Measurements from ENCODE around the gene ASAP2.
"Not testable (repeated sequence)": the region's sequence is repeated elsewhere in the genome, so short reads cannot be mapped to it uniquely, and the experiment has no call there.

Gene ASAP2

GRCh38 chr2:9212010-9212635 lies 5.5 kb downstream of the ASAP2 start:
- no peak for DNase-seq (ENCODE audit: low read depth)

DNA sequence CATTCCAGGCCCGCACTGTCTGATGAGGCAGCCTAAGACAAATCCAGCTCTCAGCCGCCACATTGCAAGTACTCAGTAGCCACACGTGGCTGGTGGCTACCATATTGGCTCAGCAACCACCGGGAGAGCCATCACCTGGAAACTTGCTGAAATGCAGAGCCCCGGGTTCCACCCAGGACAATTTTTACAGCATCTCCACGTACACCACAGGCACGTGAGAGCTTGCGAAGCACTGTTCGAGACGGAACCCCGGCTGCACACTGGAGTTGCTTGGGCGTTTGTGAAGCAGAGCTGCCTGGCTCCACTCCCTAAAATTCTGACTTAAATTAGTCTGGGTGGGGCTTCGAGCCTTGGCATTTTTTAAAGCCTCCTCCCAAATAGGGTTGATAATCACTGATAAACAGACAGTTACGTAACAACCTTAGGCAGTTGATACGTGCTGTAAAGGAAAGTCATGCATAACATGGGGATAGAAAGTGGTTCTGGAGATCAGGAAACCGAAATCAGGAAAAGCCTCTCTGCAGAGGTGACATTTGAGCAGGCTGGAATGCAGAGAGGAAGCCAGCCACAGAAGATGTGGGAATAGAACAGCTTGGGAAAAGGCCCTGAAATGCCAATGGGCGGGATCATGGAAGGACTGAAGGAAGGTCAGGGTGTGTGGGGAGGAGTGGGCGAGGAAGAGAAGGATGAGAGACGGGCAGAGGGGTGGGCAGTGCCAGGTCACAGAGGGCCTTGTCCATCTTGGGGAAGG lies 6.2 kb downstream of the ASAP2 start:
- no peak for DNase-seq (ENCODE audit: low read depth)

DNA sequence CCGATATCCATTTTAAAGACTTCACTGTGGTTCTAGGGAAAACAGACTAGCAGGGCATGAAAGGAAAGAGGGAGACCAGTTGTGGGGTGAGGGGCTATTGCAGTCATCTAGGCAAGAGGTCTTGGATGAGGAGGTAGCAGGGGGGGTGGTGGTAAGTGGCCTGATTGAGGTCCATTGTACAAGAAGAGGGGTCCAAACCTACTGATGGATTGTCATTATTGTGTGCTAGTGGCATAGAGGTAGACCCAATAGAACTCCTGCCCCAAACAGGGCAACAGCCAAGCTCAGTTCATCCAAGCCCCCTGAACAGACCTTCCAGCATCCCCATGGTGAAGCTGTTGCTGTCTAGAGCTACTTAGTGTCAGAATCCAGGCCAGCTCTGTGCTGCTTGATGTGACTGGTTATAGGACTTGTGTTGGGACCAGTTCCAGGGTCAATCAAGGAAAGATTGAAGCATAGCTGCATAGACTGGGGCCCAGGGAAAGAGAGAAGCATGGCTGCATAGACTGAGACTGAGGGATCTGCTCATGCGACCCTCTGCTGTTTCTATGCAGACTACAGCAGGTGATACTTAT lies 7.0 kb downstream of the ASAP2 start:
- DNase-seq (ENCODE audit: low read depth), result no peak

DNA sequence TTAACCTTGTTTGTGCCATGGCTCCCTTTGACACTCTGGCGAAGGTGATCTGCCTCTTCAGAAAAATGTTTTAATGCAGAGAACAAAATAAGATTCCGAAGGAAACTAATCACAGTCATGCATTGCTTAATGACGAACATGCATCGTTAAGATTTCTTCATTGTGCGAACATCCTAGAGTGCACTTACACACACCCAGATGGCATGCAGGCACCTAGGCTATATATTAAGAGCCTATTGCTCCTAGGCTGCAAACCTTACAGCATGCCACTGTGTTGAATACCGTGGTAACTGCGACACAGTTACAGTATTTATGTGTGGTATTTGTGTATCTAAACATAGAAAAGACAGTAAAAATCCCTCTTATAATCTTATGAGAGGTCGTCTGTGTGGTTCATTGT lies 8.3 kb downstream of the ASAP2 start:
- DNase-seq (ENCODE audit: low read depth), result no peak

DNA sequence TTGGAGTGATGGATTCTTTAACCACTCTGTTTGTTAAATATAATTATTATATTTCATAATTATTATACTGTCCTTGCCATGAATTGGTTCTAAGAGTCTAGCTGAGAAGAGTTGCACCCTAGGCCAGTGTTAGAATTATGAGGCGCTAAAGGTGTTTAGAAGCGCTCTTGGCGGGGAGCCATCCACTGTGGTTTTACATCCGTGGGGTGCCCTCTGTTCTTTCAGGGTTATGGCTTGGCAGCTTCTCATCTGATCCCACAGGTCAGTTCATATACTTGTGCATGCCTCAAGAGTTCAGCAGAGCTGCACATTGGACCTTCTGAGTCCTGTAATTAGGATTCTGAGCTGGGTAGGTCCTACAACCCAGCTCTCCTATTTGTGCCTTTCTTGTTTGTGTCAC lies 9.1 kb downstream of the ASAP2 start:
- no peak for DNase-seq (ENCODE audit: low read depth)

GRCh38 chr2:9216143-9216542 lies 9.5 kb downstream of the ASAP2 start:
- DNase-seq (ENCODE audit: low read depth), result not testable (repeated sequence)

DNA sequence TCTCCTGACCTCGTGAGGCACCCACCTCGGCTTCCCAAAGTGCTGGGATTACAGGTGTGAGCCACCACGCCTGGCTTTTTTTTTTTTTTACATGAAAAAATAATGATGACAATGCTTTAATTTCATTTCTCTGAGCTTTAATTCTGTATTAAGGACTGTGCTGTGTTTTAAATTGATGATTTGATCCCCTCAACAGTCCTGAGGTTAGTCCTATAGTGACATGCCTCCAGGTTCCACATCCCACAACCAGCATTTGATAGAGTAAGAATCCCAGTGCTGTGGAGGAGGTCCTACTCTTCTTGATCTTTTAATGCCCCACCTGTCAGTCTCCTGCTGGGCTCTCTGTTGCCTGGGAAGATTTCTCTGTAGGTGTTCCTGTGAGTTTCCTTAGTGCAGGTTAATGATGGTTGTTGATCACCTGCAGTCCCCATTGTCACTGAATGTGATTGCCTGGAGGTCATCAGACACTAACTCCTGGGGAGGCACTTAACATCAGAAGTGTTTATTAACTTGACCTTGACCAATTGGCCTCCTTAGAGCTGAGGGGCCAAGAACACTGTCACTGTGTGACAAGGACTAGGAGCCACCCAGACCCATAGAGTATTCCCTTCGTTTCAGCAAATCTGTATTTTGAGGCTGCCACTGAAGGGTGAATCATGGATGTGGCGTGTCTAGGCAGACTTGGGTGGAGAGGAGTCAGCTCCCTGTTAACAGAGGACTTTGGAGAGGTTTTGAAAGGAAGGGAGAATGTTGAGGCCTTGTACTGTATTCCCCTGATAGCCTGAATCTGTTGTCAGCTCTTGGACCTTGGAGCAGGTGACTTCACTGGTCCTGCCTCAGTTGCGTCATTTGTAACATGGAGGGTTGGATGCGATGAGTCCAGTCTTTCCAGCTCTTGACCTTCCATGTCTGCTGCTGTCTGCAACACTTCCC lies 11.5 kb downstream of the ASAP2 start:
- no peak for DNase-seq (ENCODE audit: low read depth)

DNA sequence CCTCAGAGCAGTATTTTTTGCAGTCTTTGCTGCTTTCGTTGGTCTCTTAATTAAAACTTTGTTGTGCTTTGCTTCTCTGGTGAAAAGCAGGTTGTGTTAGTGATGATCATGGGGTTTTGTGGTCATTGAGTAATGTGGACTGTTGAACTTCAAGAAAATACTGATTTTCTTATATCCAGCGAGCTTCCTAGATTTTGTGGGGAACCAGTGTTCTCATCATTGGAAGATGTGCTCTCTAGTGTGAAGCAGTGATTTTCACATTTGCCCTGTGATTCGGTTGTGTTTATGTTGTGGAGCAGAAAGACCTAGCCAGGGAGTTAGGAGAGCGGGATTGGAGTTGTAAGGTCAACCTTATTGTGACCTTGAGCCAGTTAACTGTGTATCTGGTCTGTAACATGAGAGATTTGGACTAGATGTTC lies 12.4 kb downstream of the ASAP2 start:
- no peak for DNase-seq (ENCODE audit: low read depth)

GRCh38 chr2:9220201-9220600 lies 13.6 kb downstream of the ASAP2 start:
- no peak for DNase-seq (ENCODE audit: low read depth)

- no peak for DNase-seq (ENCODE audit: low read depth)
Observed at GRCh38 chr2:9221223-9221622, 14.6 kb downstream of the ASAP2 start.

DNA sequence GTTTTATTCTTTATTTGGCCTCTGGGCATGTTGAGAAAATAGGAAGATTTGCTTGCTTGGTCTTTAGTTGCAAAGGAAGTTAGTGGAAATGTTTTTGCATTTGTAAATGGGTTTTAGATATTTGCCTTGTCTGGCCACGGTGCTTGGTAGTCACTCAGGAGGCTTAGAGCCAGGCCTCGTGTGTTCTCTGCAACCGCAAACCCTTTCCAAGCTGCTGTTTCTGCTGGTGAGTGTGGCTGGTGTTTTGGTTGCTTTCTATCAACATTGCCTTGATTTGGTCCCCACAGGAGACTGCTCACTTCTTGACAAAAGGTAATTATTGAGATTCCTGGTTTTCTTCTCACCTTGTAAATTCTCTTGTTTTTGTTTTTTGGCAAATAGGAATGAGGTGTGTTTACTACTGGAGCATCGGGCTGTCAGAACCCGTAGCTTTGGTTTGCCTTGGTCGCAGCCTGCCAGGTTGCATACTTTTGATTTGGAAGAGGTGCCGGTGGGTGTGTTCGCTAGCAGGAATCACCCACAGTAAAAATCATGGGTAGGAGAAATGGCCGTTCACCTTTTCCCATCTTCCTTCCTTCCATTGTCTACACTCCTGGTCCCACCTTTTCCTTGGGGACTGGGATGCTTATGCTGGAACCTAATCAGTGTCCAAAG lies 15.8 kb downstream of the ASAP2 start:
- DNase-seq (ENCODE audit: low read depth), result peak; percentile 51

DNA sequence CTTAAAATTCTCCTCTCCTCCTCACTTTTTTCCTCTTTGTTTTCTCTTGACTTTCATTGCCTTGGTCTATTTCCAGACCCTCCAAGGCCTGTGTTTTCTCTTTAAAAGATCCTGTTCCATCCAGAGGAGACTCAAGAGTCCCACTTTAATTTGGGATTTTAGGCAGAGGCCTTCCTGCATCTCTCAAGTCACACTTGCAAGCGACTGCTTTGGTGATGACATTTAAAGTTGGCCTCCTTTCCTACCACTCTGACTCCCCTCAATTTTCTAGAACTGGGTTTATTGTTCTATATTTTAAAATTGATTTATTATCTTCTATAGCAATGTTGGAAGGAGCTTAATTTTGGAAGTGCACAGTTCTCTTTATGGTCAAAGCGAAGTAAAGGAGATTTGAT lies 16.3 kb downstream of the ASAP2 start:
- no peak for DNase-seq (ENCODE audit: low read depth)

DNA sequence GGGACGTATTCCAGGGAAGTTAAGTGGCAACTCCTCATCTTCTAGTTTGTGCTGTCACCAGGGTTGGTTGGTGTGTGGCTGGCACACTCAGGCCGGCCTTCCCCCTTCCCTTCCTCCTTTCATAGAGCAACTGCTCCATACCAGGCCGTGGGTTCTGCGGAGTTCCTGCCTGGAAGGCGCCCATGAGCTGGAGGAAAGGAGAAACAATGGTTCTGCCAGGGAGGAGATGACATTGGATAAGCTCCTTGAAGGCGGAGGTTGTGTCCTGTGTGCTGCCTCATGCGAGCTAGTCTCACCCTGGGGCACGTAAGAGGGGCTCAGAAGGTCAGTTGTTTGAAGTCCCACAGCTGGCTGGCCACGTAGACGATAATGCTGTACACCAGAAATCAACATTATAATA lies 19.2 kb downstream of the ASAP2 start:
- no peak for DNase-seq (ENCODE audit: low read depth)

DNA sequence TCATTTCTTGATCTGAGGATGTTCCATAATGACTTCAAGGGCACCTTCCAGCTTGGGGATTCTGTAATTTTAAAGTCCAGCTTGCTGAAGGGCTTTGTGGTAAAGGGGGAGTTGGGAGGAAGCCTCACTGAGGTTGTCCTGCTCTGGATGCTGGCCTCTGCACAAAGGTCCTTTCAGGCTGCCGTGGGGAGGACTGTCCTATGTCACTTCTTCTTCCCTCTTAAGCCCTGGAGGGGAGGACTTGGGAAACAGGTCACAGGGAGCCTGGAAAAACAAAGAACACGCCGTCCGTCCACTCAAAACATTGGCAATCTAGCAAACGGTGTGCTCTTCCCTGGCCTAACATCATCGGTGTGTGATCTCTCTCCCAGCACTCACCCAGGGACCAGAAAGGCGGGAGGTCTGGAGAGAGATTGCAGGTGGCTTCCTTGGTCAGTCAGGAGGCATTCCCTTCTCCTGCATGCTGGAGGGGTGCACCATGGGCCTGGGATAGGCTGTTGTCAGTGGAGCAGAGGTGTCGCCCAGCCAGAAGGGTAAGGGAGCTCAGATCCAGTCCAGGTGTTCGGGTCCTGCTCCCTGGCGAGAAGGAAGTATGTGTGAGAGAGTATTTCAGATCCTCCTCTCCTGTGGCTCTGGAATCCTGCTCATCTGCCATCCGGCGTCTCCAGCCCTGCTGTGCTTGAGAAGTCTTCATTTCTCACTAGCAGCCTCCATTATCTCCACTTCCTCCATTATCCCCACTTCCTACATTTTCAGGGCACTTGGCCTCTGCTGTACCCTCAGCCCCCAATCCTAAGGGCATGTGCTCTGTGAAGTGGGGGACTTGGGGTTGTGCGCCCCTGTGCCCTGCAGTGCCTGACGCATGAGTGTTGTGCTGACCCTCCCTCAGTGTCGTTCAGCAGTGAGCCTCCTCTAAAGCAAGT lies 20.1 kb downstream of the ASAP2 start:
- no peak for DNase-seq (ENCODE audit: low read depth)

- DNase-seq (ENCODE audit: low read depth), result no peak
Observed at GRCh38 chr2:9228088-9228751, 21.6 kb downstream of the ASAP2 start.

DNA sequence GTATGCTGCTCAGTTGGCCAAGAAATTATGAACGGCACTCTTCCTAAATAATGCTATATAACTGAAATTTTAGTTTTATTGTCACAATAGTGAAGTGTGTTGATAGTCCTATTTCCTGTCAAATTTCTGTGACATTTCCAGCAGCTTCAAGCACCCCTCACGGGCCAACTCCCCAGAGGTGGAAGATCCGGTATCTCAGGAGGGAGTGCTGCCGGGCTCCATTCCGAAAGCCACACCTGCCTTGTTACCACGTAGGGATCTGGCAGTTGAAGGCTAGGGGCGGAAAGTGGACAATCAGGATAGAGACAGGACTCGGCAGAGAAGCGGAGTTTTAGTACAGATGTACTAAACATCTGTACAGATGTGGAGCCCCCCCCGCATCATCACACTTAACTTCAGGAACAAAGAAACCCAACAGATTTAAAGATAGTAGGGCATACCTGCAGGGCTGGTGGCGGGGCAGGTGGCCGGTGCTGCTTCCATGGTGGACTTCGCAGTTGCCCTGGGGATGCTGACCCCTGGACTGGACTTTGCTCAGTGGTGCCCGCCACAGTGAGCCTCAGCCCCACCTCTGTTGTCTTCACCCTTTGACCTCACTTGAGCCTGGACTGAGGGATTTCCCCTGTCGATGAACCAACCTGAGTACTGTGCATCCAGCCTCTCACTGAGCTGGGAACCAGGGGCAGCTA lies 22.3 kb downstream of the ASAP2 start:
- no peak for DNase-seq (ENCODE audit: low read depth)

GRCh38 chr2:9229470-9229820 lies 22.8 kb downstream of the ASAP2 start:
- no peak for DNase-seq (ENCODE audit: low read depth)

GRCh38 chr2:9230051-9230802 lies 23.6 kb downstream of the ASAP2 start:
- DNase-seq (ENCODE audit: low read depth), result peak; percentile 74

DNA sequence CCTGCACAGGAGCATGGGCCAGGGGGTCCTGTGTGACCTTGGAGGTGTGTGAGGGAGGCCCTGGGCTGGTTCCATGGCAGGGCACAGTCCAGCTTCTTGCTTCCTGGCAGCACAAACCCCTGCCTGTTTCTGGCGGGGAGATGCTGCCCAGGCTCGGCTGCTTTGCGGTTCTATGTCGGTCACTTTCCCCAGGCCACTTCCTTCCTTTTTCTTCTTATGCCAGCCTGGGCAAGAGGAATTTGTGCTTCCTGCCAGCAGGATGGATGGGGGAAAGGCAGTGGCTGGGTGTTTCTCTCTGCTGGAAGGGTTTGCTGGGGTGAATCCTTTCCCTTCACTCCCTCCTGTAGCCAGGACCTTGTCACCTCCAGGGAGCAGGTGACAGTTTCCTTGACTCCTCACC lies 24.3 kb downstream of the ASAP2 start:
- peak; percentile 40 for DNase-seq (ENCODE audit: low read depth)
